ENCODE measurements around the gene ERAS. TPM values are rescaled to one million over a fixed set of nuclear protein-coding genes. Genes with fewer than 3 reads are reported as not detected.

ERAS gene
- polyA plus RNA-seq, 3 donors = 0.13 TPM; not detected in 2

DNA sequence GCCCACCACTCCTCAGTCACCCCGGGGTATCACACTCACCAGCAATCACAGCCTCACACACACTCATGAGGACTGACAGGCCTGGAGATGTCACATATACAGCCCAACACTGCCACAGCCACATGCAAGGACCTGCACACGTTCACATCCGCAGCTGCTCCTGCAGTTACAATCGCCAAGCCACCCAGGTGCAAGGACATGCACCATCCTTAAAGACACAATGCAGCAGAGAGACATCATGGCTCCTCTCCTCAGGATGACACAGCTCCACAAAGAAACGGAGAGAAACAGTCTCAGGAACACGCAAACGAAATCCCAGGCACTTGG lies 8.0 kb downstream of the ERAS start:
- H3K4me2 ChIP-seq (replicated peaks; ENCODE audit: extremely low read depth, low read length, poor library complexity, severe bottlenecking) = no peak overlapping the region
- no peak overlapping the region for H3K4me3 ChIP-seq (replicated peaks in 1 of 3; ENCODE audit: low read depth in 2 of 3, low read length in 3 of 3)
- peak overlapping the region in 1 of 2 donors; percentile 74 for H3K4me3 Mint-ChIP-seq
- no peaks in the 10 kb centered on the region for H4K20me1 ChIP-seq (ENCODE audit: insufficient read depth, low read length)
- H3K27me3 ChIP-seq (ENCODE audit: control insufficient read depth in 2 of 2, insufficient read depth in 2 of 2, low read length in 2 of 2) = peaks cover 12 to 57% of the 10 kb centered on the region in 2 donors
- no peaks in the 10 kb centered on the region for H3K36me3 Mint-ChIP-seq
- H3K4me1 ChIP-seq (ENCODE audit: control insufficient read depth in 1 of 2, insufficient read depth in 2 of 2, low read length in 2 of 2) = no peaks in the 10 kb centered on the region
- H3K27ac Mint-ChIP-seq = no peak overlapping the region
- 15% methylated on average over 3 of the region's 7 CpGs for WGBS (ENCODE audit: insufficient coverage)
- no peaks in the 10 kb centered on the region for H3K9me3 ChIP-seq (replicated peaks in 1 of 2; ENCODE audit: control insufficient read depth in 1 of 2, insufficient read depth in 1 of 2, low read length in 2 of 2)
- TF ChIP-seq, protein P1, sequence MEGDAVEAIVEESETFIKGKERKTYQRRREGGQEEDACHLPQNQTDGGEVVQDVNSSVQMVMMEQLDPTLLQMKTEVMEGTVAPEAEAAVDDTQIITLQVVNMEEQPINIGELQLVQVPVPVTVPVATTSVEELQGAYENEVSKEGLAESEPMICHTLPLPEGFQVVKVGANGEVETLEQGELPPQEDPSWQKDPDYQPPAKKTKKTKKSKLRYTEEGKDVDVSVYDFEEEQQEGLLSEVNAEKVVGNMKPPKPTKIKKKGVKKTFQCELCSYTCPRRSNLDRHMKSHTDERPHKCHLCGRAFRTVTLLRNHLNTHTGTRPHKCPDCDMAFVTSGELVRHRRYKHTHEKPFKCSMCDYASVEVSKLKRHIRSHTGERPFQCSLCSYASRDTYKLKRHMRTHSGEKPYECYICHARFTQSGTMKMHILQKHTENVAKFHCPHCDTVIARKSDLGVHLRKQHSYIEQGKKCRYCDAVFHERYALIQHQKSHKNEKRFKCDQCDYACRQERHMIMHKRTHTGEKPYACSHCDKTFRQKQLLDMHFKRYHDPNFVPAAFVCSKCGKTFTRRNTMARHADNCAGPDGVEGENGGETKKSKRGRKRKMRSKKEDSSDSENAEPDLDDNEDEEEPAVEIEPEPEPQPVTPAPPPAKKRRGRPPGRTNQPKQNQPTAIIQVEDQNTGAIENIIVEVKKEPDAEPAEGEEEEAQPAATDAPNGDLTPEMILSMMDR (IDR thresholded peaks at IDR 0.05) = no peak
- intact Hi-C loops (cut with micrococcal nuclease) = no loop called here
- H3K27ac ChIP-seq (ENCODE audit: low read depth in 1 of 2, low read length in 2 of 2) = no peak overlapping the region
- no peak overlapping the region for H2AFZ ChIP-seq (ENCODE audit: insufficient read depth, low read depth, low read length, poor library complexity, severe bottlenecking)
- no peaks in the 10 kb centered on the region for H3K36me3 ChIP-seq (replicated peaks in 1 of 2; ENCODE audit: control insufficient read depth in 1 of 2, insufficient read depth in 2 of 2, low read length in 2 of 2)
- H3K9me3 Mint-ChIP-seq = peaks cover 0 to 13% (median 7%) of the 10 kb centered on the region in 7 donors
- peaks cover 8% of the 10 kb centered on the region for H3K4me1 Mint-ChIP-seq
- no peak for DNase-seq
- H3K79me2 ChIP-seq (ENCODE audit: insufficient read depth, low read length) = no peaks in the 10 kb centered on the region
- H3K9ac ChIP-seq (ENCODE audit: insufficient read depth, low read length, poor library complexity, severe bottlenecking) = no peak overlapping the region
- H3K27me3 Mint-ChIP-seq (ENCODE audit: low read depth in 3 of 3) = peaks cover 50 to 83% (median 68%) of the 10 kb centered on the region in 3 donors

DNA sequence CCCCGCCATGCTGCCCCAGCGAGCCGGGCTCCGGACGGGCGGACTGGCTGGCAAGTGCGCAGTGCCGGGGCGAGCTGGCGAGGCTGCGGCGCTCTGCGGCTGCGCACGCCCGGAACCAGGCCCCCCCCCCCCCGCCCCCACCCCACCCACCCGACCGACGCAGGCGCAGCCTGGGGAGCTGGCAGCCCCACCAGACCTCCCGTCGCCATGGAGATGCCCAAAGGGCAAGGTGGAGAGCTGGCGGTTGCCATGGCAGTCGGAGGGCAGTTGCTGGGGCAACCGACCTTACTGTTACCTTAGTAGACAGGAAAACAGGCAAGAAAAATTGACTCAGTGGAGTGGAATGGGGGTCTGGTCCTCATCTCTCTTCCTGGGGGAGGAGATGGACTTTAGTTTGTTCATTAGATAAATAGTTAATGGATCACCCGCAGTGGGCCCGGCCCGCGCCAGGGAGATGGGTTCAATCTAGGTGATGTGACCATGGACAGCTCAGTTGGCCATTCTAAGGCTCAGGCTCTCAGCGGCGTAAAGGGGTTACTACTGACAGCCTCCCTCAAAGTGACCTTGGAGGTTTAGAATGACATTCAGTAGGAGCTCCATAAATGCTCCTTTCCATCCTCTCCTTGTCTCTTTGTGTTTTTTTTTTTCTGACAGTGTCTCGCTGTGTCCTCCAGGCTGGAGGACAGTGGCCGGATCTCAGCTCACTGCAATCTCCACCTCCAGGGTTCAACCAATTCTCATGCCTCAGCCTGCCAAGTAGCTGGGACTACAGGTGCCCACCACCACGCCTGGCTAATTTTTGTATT lies 9.4 kb downstream of the ERAS start, which contains the start of gene PCSK1N:
Gene PCSK1N (minus strand): TSS at position 87 of the 806 bp plus-strand sequence. CDS start 78 bp downstream, at position 9.
- intact Hi-C loops (cut with micrococcal nuclease) = no loop called here

More for the DNA sequence above, 9.4 kb downstream of the ERAS start, which contains the start of gene PCSK1N:
- no peak within 1 kb of the TSS for H3K9ac ChIP-seq (ENCODE audit: insufficient read depth, low read length, poor library complexity, severe bottlenecking)
- H3K4me1 Mint-ChIP-seq = peaks cover 8% of the 10 kb centered on the region
- no peak within 1 kb of the TSS for H3K4me3 ChIP-seq (replicated peaks in 1 of 3; ENCODE audit: low read depth in 2 of 3, low read length in 3 of 3)
- H3K4me1 ChIP-seq (ENCODE audit: control insufficient read depth in 1 of 2, insufficient read depth in 2 of 2, low read length in 2 of 2) = no peaks in the 10 kb centered on the region
- H3K36me3 Mint-ChIP-seq = no peaks in the 10 kb centered on the region
- H3K9me3 ChIP-seq (replicated peaks in 1 of 2; ENCODE audit: control insufficient read depth in 1 of 2, insufficient read depth in 1 of 2, low read length in 2 of 2) = no peaks in the 10 kb centered on the region
- DNase-seq = no peak
- no peaks in the 10 kb centered on the region for H3K36me3 ChIP-seq (replicated peaks in 1 of 2; ENCODE audit: control insufficient read depth in 1 of 2, insufficient read depth in 2 of 2, low read length in 2 of 2)
- H3K27me3 Mint-ChIP-seq (ENCODE audit: low read depth in 3 of 3) = peaks cover 50 to 78% (median 63%) of the 10 kb centered on the region in 3 donors
- no peak within 1 kb of the TSS for H3K27ac ChIP-seq (ENCODE audit: low read depth in 1 of 2, low read length in 2 of 2)
- peak within 1 kb of the TSS in 1 of 2 donors; percentile 74 for H3K4me3 Mint-ChIP-seq
- no peak within 1 kb of the TSS for H3K27ac Mint-ChIP-seq
- WGBS (ENCODE audit: insufficient coverage) = 7% methylated on average over 4 of the region's 35 CpGs
- no peak within 1 kb of the TSS for H3K4me2 ChIP-seq (replicated peaks; ENCODE audit: extremely low read depth, low read length, poor library complexity, severe bottlenecking)
- no peaks in the 10 kb centered on the region for H3K79me2 ChIP-seq (ENCODE audit: insufficient read depth, low read length)
- TF ChIP-seq, protein P1 (IDR thresholded peaks at IDR 0.05) = no peak
- H3K9me3 Mint-ChIP-seq = peaks cover 0 to 13% (median 4%) of the 10 kb centered on the region in 7 donors
- H4K20me1 ChIP-seq (ENCODE audit: insufficient read depth, low read length) = no peaks in the 10 kb centered on the region
- H3K27me3 ChIP-seq (ENCODE audit: control insufficient read depth in 2 of 2, insufficient read depth in 2 of 2, low read length in 2 of 2) = peaks cover 12 to 50% of the 10 kb centered on the region in 2 donors
- H2AFZ ChIP-seq (ENCODE audit: insufficient read depth, low read depth, low read length, poor library complexity, severe bottlenecking) = no peak within 1 kb of the TSS
